Measurements from ENCODE around the gene ASB5. TPM values are rescaled to one million over a fixed set of nuclear protein-coding genes. Genes with fewer than 3 reads are reported as not detected.
"Not testable (repeated sequence)": the region's sequence is repeated elsewhere in the genome, so short reads cannot be mapped to it uniquely, and the experiment has no call there.

ASB5 gene
- total and polyA plus RNA-seq, 8 donors, result 1.8 to 19.6 (median 2.3) TPM; not detected in 2

GRCh38 chr4:176226736-176227135, 42.3 kb downstream of the ASB5 start:
- no peak for TF ChIP-seq POLR2AphosphoS5 (IDR thresholded peaks at IDR 0.05)
- no peak for TF ChIP-seq CTCF (IDR thresholded peaks at IDR 0.05)
- TF ChIP-seq POLR2A (IDR thresholded peaks at IDR 0.05), result no peak
- no peak for TF ChIP-seq EP300 (IDR thresholded peaks at IDR 0.05)
- Histone ChIP-seq H3K9me3 (no peaks in the 10 kb centered on the region), H3K27ac (no peak overlapping the region), H3K36me3 (no peaks in the 10 kb centered on the region), H3K4me1 (peaks cover 0 to 6% (median 0%) of the 10 kb centered on the region in 4 donors), H3K4me3 (no peak overlapping the region), H3K27me3 (no peaks in the 10 kb centered on the region)
- DNase-seq, result no peak
- intact Hi-C loops (cut with DNase I; ENCODE audit: low total_unique reads), result no loop called here
- WGBS, 5 donors, result 38 to 80% (median 74%) methylated on average over 5 of the region's 5 CpGs

GRCh38 chr4:176223561-176223960, 45.5 kb downstream of the ASB5 start:
- TF ChIP-seq POLR2AphosphoS5 (IDR thresholded peaks at IDR 0.05), result no peak
- no peak for TF ChIP-seq EP300 (IDR thresholded peaks at IDR 0.05)
- no peak for TF ChIP-seq CTCF (IDR thresholded peaks at IDR 0.05)
- TF ChIP-seq POLR2A (IDR thresholded peaks at IDR 0.05), result no peak
- no peak overlapping the region for H3K4me3 ChIP-seq
- no peak overlapping the region for H3K27ac ChIP-seq
- no peak for DNase-seq
- no peaks in the 10 kb centered on the region for H3K36me3 ChIP-seq
- H3K27me3 ChIP-seq, result no peaks in the 10 kb centered on the region
- H3K9me3 ChIP-seq, result no peaks in the 10 kb centered on the region
- peaks cover 0 to 1% (median 0%) of the 10 kb centered on the region in 4 donors for H3K4me1 ChIP-seq
- 77 to 89% (median 84%) methylated on average over 2 of the region's 2 CpGs for WGBS, 5 donors
- intact Hi-C loops (cut with DNase I; ENCODE audit: low total_unique reads), result no loop called here

- no peak overlapping the region for H3K27ac ChIP-seq
- no peak for TF ChIP-seq POLR2A (IDR thresholded peaks at IDR 0.05)
- TF ChIP-seq EP300 (IDR thresholded peaks at IDR 0.05), result no peak
- no peak for TF ChIP-seq POLR2AphosphoS5 (IDR thresholded peaks at IDR 0.05)
- intact Hi-C loops (cut with DNase I; ENCODE audit: low total_unique reads), result no loop called here
- no peaks in the 10 kb centered on the region for H3K27me3 ChIP-seq
- H3K4me3 ChIP-seq, result no peak overlapping the region
- no peak for DNase-seq
- 65 to 75% (median 72%) methylated on average over 5 of the region's 5 CpGs for WGBS, 5 donors
- H3K36me3 ChIP-seq, result no peaks in the 10 kb centered on the region
- no peaks in the 10 kb centered on the region for H3K4me1 ChIP-seq
- no peaks in the 10 kb centered on the region for H3K9me3 ChIP-seq
Observed at GRCh38 chr4:176222149-176222548, 46.9 kb downstream of the ASB5 start.

GRCh38 chr4:176217510-176217909, 51.5 kb downstream of the ASB5 start:
- Histone ChIP-seq H3K27ac (no peak overlapping the region), H3K9me3 (no peaks in the 10 kb centered on the region), H3K27me3 (no peaks in the 10 kb centered on the region), H3K4me1 (no peaks in the 10 kb centered on the region), H3K4me3 (no peak overlapping the region), H3K36me3 (no peaks in the 10 kb centered on the region)
- WGBS, 5 donors, result 59 to 87% (median 63%) methylated on average over 2 of the region's 2 CpGs
- DNase-seq, result no peak
- TF ChIP-seq EP300 (IDR thresholded peaks at IDR 0.05) (no peak), POLR2AphosphoS5 (IDR thresholded peaks at IDR 0.05) (no peak), POLR2A (IDR thresholded peaks at IDR 0.05) (no peak), CTCF (IDR thresholded peaks at IDR 0.05) (no peak)
- intact Hi-C loops (cut with DNase I; ENCODE audit: low total_unique reads), result no loop called here

GRCh38 chr4:176212351-176212750, 56.7 kb downstream of the ASB5 start:
- H3K36me3 ChIP-seq; H3K9me3 ChIP-seq; H3K4me1 ChIP-seq; H3K27me3 ChIP-seq; H3K4me3 ChIP-seq; DNase-seq; intact Hi-C loops (cut with DNase I; ENCODE audit: low total_unique reads); H3K27ac ChIP-seq: not testable (repeated sequence)
- WGBS, 5 donors, result 76 to 83% (median 77%) methylated on average over 3 of the region's 3 CpGs

All from stomach (tissue), 9 donors.